ENCODE data around the gene ZNF121. TPM values are rescaled to one million over a fixed set of nuclear protein-coding genes. Genes with fewer than 3 reads are reported as not detected.
"Not testable (repeated sequence)": the region's sequence is repeated elsewhere in the genome, so short reads cannot be mapped to it uniquely, and the experiment has no call there.

The ZNF121 gene
- total RNA-seq, 1 donor from 2014 or later, result 22.7 TPM

DNA sequence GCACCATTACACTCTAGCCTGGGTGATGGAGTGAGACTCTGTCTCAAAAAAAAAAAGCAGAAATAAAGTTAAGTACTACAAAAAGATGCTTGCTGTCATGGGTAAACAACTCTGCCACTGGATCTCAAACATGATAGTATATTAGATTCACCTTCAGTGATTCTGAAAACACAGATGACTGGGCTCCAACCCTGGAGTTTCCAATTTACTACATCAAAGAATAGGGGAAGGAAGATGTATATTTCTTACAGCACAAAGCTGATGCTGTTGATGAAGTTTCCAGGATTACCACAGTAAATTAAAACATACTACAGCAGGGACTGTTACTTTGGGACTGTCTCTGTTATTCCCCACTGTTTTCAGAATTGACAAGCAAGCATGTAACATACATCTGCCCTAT, 31.5 kb upstream of the ZNF121 start:
- Histone ChIP-seq H3K27ac (no peak overlapping the region), H3K27me3 (no peaks in the 10 kb centered on the region), H3K9me3 (peaks cover 23 to 40% of the 10 kb centered on the region in 2 donors), H3K4me3 (no peak overlapping the region), H3K36me3 (peaks cover 85 to 87% of the 10 kb centered on the region in 2 donors), H3K4me1 (peaks cover 0 to 8% of the 10 kb centered on the region in 2 donors)
- no peak for DNase-seq (ENCODE audit: low spot score in 2 of 2)
- intact Hi-C loops (cut with DNase I), result no loop called here
- TF ChIP-seq, protein P1, sequence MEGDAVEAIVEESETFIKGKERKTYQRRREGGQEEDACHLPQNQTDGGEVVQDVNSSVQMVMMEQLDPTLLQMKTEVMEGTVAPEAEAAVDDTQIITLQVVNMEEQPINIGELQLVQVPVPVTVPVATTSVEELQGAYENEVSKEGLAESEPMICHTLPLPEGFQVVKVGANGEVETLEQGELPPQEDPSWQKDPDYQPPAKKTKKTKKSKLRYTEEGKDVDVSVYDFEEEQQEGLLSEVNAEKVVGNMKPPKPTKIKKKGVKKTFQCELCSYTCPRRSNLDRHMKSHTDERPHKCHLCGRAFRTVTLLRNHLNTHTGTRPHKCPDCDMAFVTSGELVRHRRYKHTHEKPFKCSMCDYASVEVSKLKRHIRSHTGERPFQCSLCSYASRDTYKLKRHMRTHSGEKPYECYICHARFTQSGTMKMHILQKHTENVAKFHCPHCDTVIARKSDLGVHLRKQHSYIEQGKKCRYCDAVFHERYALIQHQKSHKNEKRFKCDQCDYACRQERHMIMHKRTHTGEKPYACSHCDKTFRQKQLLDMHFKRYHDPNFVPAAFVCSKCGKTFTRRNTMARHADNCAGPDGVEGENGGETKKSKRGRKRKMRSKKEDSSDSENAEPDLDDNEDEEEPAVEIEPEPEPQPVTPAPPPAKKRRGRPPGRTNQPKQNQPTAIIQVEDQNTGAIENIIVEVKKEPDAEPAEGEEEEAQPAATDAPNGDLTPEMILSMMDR (IDR thresholded peaks at IDR 0.05), result no peak

DNA sequence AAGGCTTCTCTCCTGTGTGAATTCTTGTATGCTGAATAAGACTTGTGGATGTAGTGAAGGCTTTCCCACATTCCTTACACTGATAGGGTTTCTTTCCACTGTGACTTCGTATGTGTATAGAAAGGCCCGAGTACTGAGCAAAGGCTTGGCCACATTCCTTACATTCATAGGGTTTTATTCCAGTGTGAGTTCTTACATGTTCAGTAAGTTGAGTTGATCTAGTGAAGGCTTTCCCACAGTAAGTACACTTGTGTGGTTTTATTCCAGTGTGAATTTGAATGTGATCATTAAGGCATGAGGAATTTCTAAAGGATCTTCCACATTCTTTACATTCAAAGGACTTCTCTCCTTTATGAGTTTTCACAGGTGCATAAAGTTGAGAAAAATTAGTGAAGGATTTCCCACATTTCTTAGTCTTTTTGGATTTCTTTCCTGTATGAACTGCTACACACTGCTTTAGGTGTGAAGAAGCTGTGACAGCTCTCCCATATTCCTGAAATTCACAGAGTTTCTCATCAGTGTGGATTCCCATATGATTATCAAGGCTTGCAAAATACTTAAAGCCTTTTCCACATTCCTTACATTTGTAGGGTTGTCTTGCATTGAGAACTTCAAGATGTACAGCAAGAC, 26.3 kb upstream of the ZNF121 start:
- H3K9me3 ChIP-seq, result peaks cover 73 to 93% of the 10 kb centered on the region in 2 donors
- intact Hi-C loops (cut with DNase I), result no loop called here
- peaks cover 75 to 88% of the 10 kb centered on the region in 2 donors for H3K36me3 ChIP-seq
- DNase-seq (ENCODE audit: low spot score in 2 of 2), result no peak
- no peaks in the 10 kb centered on the region for H3K27me3 ChIP-seq
- no peak overlapping the region for H3K27ac ChIP-seq
- no peak overlapping the region for H3K4me3 ChIP-seq
- TF ChIP-seq, protein P1 (IDR thresholded peaks at IDR 0.05), result no peak
- H3K4me1 ChIP-seq, result no peaks in the 10 kb centered on the region

DNA sequence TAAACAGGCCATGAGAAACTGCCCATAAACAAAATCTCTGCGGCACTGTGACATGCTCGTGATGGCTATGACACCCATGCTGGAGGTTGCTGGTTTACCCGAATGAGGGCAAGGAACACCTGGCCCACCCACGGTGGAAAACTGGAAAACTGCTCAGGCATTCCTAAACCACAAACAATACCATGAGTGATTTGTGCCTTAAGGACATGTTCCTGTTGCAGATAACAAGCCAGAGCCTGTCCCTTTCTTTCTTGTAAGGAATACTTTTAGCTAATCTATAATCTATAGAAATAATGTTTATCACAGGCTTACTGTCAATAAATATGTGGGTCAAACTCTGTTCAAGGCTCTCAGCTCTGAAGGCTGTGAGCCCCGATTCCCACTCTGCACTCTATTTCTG, 24.6 kb upstream of the ZNF121 start:
- TF ChIP-seq, protein P1 (IDR thresholded peaks at IDR 0.05), result no peak
- Histone ChIP-seq H3K27me3 (no peaks in the 10 kb centered on the region), H3K4me1 (no peaks in the 10 kb centered on the region), H3K27ac (no peak overlapping the region), H3K36me3 (peaks cover 58 to 71% of the 10 kb centered on the region in 2 donors), H3K4me3 (no peak overlapping the region), H3K9me3 (peaks cover 77 to 92% of the 10 kb centered on the region in 2 donors)
- intact Hi-C loops (cut with DNase I), result no loop called here
- no peak for DNase-seq (ENCODE audit: low spot score in 2 of 2)

DNA sequence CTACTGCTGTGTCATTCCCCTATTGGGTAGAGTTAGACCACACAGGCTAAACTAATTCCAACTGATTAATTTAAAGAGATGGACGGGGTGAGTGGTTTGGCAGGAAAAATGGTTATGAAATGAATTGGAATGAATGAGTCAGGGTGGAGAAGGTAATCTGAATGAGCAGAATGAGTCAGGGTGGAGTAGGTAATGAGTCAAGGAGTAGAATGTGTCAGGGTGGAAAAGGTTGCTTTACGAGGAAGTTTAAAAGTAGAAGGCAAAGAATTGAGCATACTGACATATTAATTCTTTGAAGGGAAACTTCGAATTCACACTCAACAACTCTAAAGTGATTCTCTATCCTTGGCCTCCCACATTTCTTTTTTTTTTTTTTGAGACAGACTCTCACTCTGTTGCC, 12.7 kb upstream of the ZNF121 start:
- no peak for DNase-seq (ENCODE audit: low spot score in 2 of 2)
- Histone ChIP-seq H3K4me1 (no peaks in the 10 kb centered on the region), H3K27ac (no peak overlapping the region), H3K27me3 (no peaks in the 10 kb centered on the region), H3K36me3 (no peaks in the 10 kb centered on the region), H3K4me3 (no peak overlapping the region), H3K9me3 (peaks cover 9 to 10% of the 10 kb centered on the region in 2 donors)
- intact Hi-C loops (cut with DNase I), result no loop called here
- TF ChIP-seq, protein P1 (IDR thresholded peaks at IDR 0.05), result no peak

DNA sequence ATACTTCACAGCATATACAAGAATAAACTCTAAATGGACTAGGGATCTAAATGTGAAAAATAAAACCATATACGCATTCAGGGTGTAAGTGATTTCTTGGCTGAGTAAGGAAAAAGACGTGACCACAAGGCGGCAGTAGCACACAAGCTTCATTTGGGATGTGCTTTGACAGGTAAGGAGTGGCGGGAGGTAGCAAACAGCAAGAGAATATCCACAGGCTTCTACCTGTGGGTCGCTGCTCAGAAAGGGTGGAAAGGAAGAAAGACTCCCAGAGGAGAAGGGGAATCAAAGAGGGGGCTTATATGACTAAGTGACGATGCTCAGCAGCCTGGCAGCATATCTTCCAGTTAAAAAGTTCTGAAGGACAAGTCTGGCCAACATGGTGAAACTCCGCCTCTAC, 2.5 kb upstream of the ZNF121 start:
- peaks cover 0 to 9% of the 10 kb centered on the region in 2 donors for H3K4me1 ChIP-seq
- no peaks in the 10 kb centered on the region for H3K36me3 ChIP-seq
- H3K27ac ChIP-seq, result no peak overlapping the region
- no peaks in the 10 kb centered on the region for H3K27me3 ChIP-seq
- no peak overlapping the region for H3K4me3 ChIP-seq
- TF ChIP-seq, protein P1 (IDR thresholded peaks at IDR 0.05), result peak; percentile 22 to 58 (median 38)
- peaks cover 0 to 8% of the 10 kb centered on the region in 2 donors for H3K9me3 ChIP-seq
- intact Hi-C loops (cut with DNase I), result no loop called here
- DNase-seq (ENCODE audit: low spot score in 2 of 2), result peak in 1 of 2 donors; percentile 69

DNA sequence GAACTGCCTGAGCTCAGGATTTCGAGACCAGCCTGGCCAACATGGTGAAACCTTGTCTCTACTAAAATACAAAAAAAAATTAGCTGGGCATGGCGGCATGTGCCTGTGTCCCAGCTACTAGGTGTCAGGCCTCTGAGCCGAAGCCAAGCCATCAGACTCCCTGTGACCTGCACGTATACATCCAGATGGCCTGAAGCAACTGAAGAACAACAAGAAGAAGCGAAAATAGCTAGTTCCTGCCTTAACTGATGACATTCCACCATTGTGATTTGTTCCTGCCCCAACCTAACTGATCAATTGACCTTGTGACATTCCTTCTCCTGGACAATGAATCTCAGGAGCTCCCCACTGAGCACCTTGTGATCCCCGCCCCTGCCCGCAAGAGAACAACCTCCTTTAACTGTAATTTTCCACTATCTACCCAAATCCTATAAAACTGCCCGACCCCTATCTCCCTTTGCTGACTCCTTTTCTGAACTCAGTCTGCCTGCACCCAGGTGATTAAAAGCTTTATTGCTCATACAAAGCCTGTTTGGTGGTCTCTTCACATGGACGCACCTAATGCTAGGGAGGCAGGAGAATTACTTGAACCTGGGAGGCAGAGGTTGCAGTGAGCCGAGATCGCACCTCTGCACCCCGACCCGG, 2.1 kb downstream of the ZNF121 start:
- DNase-seq (ENCODE audit: low spot score in 2 of 2); H3K4me3 ChIP-seq; H3K4me1 ChIP-seq; H3K27ac ChIP-seq; H3K27me3 ChIP-seq; intact Hi-C loops (cut with DNase I): not testable (repeated sequence)
- peaks cover 5 to 28% of the 10 kb centered on the region in 2 donors for H3K36me3 ChIP-seq
- peaks cover 18 to 51% of the 10 kb centered on the region in 2 donors for H3K9me3 ChIP-seq
